Measurements from ENCODE around the gene SSNA1.
"Not testable (repeated sequence)": the region's sequence is repeated elsewhere in the genome, so short reads cannot be mapped to it uniquely, and the experiment has no call there.

Gene SSNA1

GRCh38 chr9:137233143-137233980 is 44.9 kb downstream of the SSNA1 start:
- DNase-seq (ENCODE audit: low read depth) = no peak

- no peak for DNase-seq (ENCODE audit: low read depth)
Observed at GRCh38 chr9:137234055-137234697, 45.7 kb downstream of the SSNA1 start.

- DNase-seq (ENCODE audit: low read depth) = no peak
Observed at GRCh38 chr9:137234758-137235423, 46.4 kb downstream of the SSNA1 start.

GRCh38 chr9:137235424-137236237 is 47.2 kb downstream of the SSNA1 start:
- no peak for DNase-seq (ENCODE audit: low read depth)

GRCh38 chr9:137236238-137236935 is 47.9 kb downstream of the SSNA1 start:
- DNase-seq (ENCODE audit: low read depth) = no peak

- no peak for DNase-seq (ENCODE audit: low read depth)
Observed at GRCh38 chr9:137236936-137237421, 48.5 kb downstream of the SSNA1 start.

GRCh38 chr9:137237759-137238726 is 49.6 kb downstream of the SSNA1 start:
- no peak for DNase-seq (ENCODE audit: low read depth)

- not testable (repeated sequence) for DNase-seq (ENCODE audit: low read depth)
Observed at GRCh38 chr9:137239541-137240200, 51.2 kb downstream of the SSNA1 start.

Data from non-pigmented ciliary epithelial cell (primary cell).